SK-N-SH treated with all-trans-retinoic acid at 6 μM for 48 hours (cell line): ENCODE data around the gene BEX1.
A peak's percentile ranks its signal among the peaks of the same experiment; 100 is the strongest.
"Not testable (repeated sequence)": the region's sequence is repeated elsewhere in the genome, so short reads cannot be mapped to it uniquely, and the experiment has no call there.

Experiments
- ATAC-seq: fragments of 200-7000 bp; cut with Tn5 transposase; 3 replicates; pipeline ENCODE4 v1.9.1; 2020; ENCODE audit warnings: mild to moderate bottlenecking, moderate library complexity
- ARNTL ChIP-seq: fragments of 450-650 bp; formaldehyde crosslinking; IDR thresholded peaks from 2 replicates; pipeline ENCODE4 v1.5.0; 2020; ENCODE audit warnings: low read depth, mild to moderate bottlenecking, moderate library complexity, borderline replicate concordance
- BACH2 ChIP-seq: fragments of 250-450 bp; sonication (Bioruptor Pico); IDR thresholded peaks from 2 replicates; pipeline ENCODE4 v1.9.0; 2021; ENCODE audit warnings: mild to moderate bottlenecking, borderline replicate concordance
- CSDC2 ChIP-seq: fragments of 250-450 bp; sonication (Bioruptor Pico); IDR thresholded peaks from 2 replicates; pipeline ENCODE4 v1.5.0; 2020; ENCODE audit warnings: mild to moderate bottlenecking, moderate library complexity
- ESRRG ChIP-seq: fragments of 250-450 bp; sonication (Bioruptor Pico); IDR thresholded peaks from 2 replicates; pipeline ENCODE4 v1.6.1; 2021; ENCODE audit warnings: mild to moderate bottlenecking
- GLIS3 ChIP-seq: fragments of 250-450 bp; sonication (Bioruptor Pico); IDR thresholded peaks from 2 replicates; pipeline ENCODE4 v1.5.0; 2020; ENCODE audit warnings: mild to moderate bottlenecking, moderate library complexity
- ISL1 ChIP-seq: fragments of 250-450 bp; sonication (Bioruptor Pico); IDR thresholded peaks from 2 replicates; pipeline ENCODE4 v2.1.2; 2022; ENCODE audit warnings: mild to moderate bottlenecking, moderate library complexity
- OSR1 ChIP-seq: fragments of 250-450 bp; sonication (Bioruptor Pico); IDR thresholded peaks from 2 replicates; pipeline ENCODE4 v1.8.0; 2022; ENCODE audit warnings: moderate library complexity, mild to moderate bottlenecking, inconsistent platforms
- RARB ChIP-seq: fragments of 250-450 bp; sonication (Bioruptor Pico); IDR thresholded peaks from 2 replicates; pipeline ENCODE4 v1.8.0; 2021; ENCODE audit warnings: mild to moderate bottlenecking, moderate library complexity
- SNAI2 ChIP-seq: fragments of 250-450 bp; sonication (Bioruptor Pico); IDR thresholded peaks from 2 replicates; pipeline ENCODE4 v1.5.0; 2020; ENCODE audit warnings: mild to moderate bottlenecking, moderate library complexity
- TCF4 ChIP-seq: fragments of 250-450 bp; sonication (Bioruptor Pico); IDR thresholded peaks from 2 replicates; pipeline ENCODE4 v1.8.0; 2021; ENCODE audit warnings: mild to moderate bottlenecking, moderate library complexity, borderline replicate concordance
- TOX ChIP-seq: fragments of 250-450 bp; sonication (Bioruptor Pico); IDR thresholded peaks from 2 replicates; pipeline ENCODE4 v1.8.0; 2021; ENCODE audit warnings: mild to moderate bottlenecking, moderate library complexity, borderline replicate concordance
- ZFP3 ChIP-seq: fragments of 250-450 bp; sonication (Bioruptor Pico); IDR thresholded peaks from 2 replicates; pipeline ENCODE4 v1.5.0; 2020; ENCODE audit warnings: mild to moderate bottlenecking, moderate library complexity
- ZFP30 ChIP-seq: fragments of 450-650 bp; formaldehyde crosslinking; IDR thresholded peaks from 2 replicates; pipeline ENCODE4 v1.5.0; 2022; ENCODE audit warnings: mild to moderate bottlenecking, moderate library complexity
- ZNF8 ChIP-seq: fragments of 450-650 bp; formaldehyde crosslinking; IDR thresholded peaks from 2 replicates; pipeline ENCODE4 v1.5.0; 2020; ENCODE audit warnings: mild to moderate bottlenecking, moderate library complexity
- TF ChIP-seq, protein P1 (sequence below): fragments of 250-450 bp; sonication (Bioruptor Pico); IDR thresholded peaks from 2 replicates; pipeline ENCODE4 v1.5.1; 2021; ENCODE audit warnings: mild to moderate bottlenecking, moderate library complexity
- TF ChIP-seq, protein P2 (sequence below): fragments of 250-450 bp; sonication (Bioruptor Pico); IDR thresholded peaks from 2 replicates; pipeline ENCODE4 v1.5.0; 2020; ENCODE audit warnings: mild to moderate bottlenecking, moderate library complexity
- TF ChIP-seq, protein P3 (sequence below): fragments of 250-450 bp; sonication (Bioruptor Pico); IDR thresholded peaks from 2 replicates; pipeline ENCODE4 v1.8.0; 2020; ENCODE audit warnings: mild to moderate bottlenecking, moderate library complexity, borderline replicate concordance
- TF ChIP-seq, protein P4 (sequence below): fragments of 250-450 bp; sonication (Bioruptor Pico); IDR thresholded peaks from 2 replicates; pipeline ENCODE4 v1.5.1; 2020; ENCODE audit warnings: low read depth, mild to moderate bottlenecking, moderate library complexity

Gene BEX1

DNA sequence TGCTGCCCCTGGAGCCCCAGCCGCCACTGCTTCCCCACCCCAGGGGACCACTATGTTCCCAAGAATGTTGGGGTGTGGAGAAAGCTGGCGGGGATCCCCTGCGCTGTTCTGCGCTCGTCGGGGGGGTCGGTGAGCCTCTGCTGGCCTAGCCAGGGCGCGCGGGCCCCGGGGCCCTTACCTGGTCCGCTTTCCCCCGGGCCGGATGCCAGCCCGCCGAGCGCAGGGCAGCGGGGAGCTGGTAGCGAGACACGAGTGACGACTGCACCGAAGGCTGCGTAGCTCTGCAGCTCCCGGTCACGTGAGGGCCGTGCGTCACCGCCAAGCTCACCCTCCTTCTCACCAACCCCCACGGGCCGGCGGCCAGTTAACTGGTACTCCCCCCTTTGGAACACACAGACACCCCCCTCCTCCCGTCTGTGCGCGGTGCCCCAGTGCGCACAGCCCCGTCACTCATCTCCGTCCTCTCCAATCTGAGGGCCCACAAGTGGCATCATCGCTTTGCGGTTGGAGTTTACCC is at the start of gene BEX1:
BEX1 (minus strand) TSS at position 254 of the 517 bp plus-strand sequence. CDS start 897 bp downstream, outside the sequence.
- ATAC-seq = peak; percentile 91
- TF ChIP-seq, protein P1, sequence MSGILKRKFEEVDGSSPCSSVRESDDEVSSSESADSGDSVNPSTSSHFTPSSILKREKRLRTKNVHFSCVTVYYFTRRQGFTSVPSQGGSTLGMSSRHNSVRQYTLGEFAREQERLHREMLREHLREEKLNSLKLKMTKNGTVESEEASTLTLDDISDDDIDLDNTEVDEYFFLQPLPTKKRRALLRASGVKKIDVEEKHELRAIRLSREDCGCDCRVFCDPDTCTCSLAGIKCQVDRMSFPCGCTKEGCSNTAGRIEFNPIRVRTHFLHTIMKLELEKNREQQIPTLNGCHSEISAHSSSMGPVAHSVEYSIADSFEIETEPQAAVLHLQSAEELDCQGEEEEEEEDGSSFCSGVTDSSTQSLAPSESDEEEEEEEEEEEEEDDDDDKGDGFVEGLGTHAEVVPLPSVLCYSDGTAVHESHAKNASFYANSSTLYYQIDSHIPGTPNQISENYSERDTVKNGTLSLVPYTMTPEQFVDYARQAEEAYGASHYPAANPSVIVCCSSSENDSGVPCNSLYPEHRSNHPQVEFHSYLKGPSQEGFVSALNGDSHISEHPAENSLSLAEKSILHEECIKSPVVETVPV = no peak
- TF ChIP-seq, protein P2, sequence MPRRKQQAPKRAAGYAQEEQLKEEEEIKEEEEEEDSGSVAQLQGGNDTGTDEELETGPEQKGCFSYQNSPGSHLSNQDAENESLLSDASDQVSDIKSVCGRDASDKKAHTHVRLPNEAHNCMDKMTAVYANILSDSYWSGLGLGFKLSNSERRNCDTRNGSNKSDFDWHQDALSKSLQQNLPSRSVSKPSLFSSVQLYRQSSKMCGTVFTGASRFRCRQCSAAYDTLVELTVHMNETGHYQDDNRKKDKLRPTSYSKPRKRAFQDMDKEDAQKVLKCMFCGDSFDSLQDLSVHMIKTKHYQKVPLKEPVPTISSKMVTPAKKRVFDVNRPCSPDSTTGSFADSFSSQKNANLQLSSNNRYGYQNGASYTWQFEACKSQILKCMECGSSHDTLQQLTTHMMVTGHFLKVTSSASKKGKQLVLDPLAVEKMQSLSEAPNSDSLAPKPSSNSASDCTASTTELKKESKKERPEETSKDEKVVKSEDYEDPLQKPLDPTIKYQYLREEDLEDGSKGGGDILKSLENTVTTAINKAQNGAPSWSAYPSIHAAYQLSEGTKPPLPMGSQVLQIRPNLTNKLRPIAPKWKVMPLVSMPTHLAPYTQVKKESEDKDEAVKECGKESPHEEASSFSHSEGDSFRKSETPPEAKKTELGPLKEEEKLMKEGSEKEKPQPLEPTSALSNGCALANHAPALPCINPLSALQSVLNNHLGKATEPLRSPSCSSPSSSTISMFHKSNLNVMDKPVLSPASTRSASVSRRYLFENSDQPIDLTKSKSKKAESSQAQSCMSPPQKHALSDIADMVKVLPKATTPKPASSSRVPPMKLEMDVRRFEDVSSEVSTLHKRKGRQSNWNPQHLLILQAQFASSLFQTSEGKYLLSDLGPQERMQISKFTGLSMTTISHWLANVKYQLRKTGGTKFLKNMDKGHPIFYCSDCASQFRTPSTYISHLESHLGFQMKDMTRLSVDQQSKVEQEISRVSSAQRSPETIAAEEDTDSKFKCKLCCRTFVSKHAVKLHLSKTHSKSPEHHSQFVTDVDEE (CRISPR knock-in tag) = peak; percentile 51; the same call in 1 of the 2 replicates
- TF ChIP-seq, protein P3, sequence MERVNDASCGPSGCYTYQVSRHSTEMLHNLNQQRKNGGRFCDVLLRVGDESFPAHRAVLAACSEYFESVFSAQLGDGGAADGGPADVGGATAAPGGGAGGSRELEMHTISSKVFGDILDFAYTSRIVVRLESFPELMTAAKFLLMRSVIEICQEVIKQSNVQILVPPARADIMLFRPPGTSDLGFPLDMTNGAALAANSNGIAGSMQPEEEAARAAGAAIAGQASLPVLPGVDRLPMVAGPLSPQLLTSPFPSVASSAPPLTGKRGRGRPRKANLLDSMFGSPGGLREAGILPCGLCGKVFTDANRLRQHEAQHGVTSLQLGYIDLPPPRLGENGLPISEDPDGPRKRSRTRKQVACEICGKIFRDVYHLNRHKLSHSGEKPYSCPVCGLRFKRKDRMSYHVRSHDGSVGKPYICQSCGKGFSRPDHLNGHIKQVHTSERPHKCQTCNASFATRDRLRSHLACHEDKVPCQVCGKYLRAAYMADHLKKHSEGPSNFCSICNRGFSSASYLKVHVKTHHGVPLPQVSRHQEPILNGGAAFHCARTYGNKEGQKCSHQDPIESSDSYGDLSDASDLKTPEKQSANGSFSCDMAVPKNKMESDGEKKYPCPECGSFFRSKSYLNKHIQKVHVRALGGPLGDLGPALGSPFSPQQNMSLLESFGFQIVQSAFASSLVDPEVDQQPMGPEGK (CRISPR knock-in tag) = peak; percentile 53; the same call in 1 of the 2 replicates
- TF ChIP-seq, all 23 proteins: peak for 2

DNA sequence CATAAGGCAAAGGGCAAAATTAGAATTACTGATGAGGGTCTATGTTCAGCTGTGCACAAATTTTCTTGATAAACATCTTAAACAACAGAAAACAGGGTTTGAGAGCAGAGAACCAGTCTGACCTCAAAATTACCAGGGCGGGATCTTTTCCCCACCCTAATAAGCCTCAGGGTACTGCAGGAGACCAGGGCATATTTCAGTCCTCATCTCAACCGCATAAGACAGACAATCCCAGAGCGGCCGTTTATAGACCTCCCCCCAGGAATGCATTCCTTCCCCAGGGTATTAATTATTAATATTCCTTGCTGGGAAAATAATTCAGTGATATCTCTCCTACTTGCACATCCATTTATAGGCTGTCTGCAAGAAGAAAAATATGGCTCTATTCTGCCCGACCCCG is 45.5 kb upstream of the BEX1 start:
- ATAC-seq = not testable (repeated sequence)

DNA sequence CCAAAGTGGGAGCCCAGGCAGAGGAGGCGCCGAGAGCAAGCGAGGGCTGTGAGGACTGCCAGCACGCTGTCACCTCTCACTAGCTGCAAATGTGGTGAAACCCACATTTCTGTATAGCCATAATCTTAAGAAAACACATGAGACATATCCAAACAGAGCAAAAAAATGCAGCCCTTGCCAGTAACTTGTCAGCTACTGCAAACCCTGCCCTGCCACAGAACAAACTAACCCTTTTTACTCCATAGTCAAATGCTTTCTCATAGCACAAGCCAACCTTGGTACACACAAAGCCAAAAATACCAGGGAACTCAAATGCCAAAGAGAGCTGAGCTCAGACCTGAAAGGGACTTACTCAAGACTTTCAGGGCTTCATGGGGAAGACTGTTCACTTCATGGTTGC is 43.9 kb upstream of the BEX1 start:
- TF ChIP-seq, protein P4, sequence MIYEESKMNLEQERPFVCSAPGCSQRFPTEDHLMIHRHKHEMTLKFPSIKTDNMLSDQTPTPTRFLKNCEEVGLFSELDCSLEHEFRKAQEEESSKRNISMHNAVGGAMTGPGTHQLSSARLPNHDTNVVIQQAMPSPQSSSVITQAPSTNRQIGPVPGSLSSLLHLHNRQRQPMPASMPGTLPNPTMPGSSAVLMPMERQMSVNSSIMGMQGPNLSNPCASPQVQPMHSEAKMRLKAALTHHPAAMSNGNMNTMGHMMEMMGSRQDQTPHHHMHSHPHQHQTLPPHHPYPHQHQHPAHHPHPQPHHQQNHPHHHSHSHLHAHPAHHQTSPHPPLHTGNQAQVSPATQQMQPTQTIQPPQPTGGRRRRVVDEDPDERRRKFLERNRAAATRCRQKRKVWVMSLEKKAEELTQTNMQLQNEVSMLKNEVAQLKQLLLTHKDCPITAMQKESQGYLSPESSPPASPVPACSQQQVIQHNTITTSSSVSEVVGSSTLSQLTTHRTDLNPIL (CRISPR knock-in tag) = no peak
- TF ChIP-seq TCF4 (CRISPR knock-in tag) = no peak
- no peak for ATAC-seq

DNA sequence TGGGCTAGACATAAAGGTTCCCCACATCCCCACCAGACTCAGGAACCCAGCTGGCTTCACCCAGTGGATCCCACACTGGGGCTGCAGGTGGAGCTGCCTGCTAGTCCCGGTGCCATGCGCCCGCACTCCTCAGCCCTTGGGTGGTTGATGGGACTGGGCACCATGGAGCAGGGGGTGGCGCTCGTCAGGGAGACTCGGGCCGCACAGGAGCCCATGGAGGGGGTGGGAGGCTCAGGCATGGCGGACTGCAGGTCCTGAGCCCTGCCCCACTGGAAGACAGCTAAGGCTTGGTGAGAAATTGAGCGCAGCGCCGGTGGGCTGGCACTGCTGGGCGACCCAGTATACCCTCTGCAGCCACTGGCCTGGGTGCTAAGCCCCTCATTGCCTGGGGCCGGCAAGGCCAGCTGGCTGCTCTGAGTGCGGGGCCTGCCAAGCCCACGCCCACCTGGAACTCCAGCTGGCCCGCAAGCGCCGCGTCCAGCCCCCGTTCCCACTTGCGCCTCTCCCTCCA is 43.3 kb upstream of the BEX1 start:
- not testable (repeated sequence) for ATAC-seq

DNA sequence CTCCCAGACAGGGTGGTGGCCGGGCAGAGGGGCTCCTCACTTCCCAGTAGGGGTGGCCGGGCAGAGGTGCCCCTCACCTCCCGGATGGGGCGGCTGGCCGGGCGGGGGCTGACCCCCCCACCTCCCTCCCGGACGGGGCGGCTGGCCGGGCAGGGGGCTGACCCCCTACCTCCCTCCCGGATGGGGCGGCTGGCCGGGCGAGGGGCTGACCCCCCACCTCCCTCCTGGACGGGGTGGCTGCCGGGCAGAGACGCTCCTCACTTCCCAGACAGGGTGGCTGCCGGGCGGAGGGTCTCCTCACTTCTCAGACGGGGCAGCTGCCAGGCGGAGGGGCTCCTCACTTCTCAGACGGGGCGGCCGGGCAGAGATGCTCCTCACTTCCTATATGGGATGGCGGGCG is 40.4 kb upstream of the BEX1 start:
- ATAC-seq = not testable (repeated sequence)

DNA sequence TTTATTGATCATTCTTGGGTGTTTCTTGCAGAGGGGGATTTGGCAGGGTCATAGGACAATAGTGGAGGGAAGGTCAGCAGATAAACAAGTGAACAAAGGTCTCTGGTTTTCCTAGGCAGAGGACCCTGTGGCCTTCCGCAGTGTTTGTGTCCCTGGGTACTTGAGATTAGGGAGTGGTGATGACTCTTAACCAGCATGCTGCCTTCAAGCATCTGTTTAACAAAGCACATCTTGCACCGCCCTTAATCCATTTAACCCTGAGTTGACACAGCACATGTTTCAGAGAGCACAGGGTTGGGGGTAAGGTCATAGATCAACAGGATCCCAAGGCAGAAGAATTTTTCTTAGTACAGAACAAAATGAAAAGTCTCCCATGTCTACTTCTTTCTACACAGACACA is 39.9 kb upstream of the BEX1 start:
- ATAC-seq = not testable (repeated sequence)

DNA sequence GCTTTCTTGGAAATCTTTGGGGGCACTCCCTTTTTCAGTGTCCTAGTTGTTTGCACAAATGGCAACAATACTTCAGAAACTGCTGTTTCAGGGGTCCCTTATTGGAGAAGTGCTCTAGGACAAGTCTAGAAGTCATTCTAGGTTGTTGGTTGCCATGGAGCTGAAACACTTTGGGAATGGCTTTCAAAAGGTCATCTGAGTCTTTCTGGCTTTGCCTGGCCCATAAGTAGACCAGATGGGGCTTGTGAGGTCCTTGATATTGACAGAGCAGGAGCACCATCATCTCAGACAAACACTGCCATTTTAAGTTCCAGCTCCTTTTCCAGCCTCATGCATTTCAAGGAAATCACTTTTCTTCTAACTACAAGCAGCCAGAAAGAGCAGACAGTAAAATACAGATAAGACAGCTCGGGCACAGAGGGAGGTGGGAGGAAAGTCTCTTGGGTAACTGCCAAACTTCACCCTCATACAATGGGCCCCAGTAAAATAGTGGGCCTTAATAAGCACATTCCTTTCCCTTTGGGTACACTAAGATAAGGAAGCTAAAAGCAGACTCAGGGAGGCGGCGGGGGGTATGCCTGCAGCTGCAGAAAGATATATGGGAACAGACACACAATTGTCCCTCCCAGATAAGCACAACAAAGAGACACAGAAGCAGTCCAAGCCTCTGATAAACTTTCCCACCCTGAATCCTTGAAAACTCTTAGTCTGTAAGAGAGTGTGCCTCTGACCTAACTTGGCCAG is 37.5 kb upstream of the BEX1 start:
- ATAC-seq = no peak
- no peak for TF ChIP-seq OSR1
- TF ChIP-seq BACH2 (CRISPR knock-in tag) = no peak
- no peak for TF ChIP-seq TCF4 (CRISPR knock-in tag)
- TF ChIP-seq SNAI2 = no peak
- TF ChIP-seq ISL1 (CRISPR knock-in tag) = no peak
- TF ChIP-seq GLIS3 (CRISPR knock-in tag) = no peak
- TF ChIP-seq CSDC2 = no peak
- TF ChIP-seq, protein P1 = no peak
- no peak for TF ChIP-seq ESRRG (CRISPR knock-in tag)
- no peak for TF ChIP-seq ZNF8 (CRISPR knock-in tag)
- TF ChIP-seq, protein P2 (CRISPR knock-in tag) = no peak
- no peak for TF ChIP-seq RARB (CRISPR knock-in tag)
- no peak for TF ChIP-seq ZFP30
- TF ChIP-seq ARNTL (CRISPR knock-in tag) = no peak
- no peak for TF ChIP-seq ZFP3 (CRISPR knock-in tag)
- TF ChIP-seq TOX (CRISPR knock-in tag) = no peak
